ENCODE results near the gene ETDA.
"Not testable (repeated sequence)": the region's sequence is repeated elsewhere in the genome, so short reads cannot be mapped to it uniquely, and the experiment has no call there.

ETDA gene

GRCh38 chrX:135252011-135252518, at the start of gene ETDA:
Gene ETDA, plus strand, starts transcription at chrX:135252061. Its CDS starts 1,216 bp downstream, at chrX:135253277.
- not testable (repeated sequence) for DNase-seq (ENCODE audit: low read depth)

- DNase-seq (ENCODE audit: low read depth) = not testable (repeated sequence)
Measured at GRCh38 chrX:135206427-135206826, 45.4 kb upstream of the ETDA start.

DNA sequence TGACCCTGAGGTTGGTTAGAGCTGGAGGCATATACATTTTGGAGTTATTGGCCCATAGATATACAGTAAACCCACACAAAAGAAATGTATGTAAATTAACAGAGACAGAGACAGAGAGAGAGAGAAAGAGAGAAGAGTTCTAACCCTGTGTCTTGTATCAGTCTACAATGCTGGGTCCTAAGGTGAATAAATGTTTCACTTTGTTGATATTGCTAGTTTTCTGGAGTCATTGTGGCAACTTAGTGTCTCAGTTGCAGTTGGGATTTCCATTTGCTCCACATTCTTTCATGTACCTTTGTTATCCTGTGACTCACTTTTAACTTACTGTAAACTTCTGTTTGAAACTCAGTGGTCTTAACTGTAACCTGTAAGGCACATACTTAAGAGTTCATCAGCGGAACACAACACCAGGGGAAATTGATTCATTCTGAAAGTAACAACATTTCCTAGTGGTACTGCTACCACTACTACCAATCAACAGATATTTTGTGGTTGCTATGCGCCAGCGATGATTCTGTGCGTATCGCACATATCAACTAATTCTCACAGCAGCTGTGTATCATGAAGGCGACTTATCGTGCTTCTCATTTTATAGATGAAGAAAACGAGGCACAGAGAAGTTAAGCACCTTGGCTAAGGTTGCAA, 38.5 kb upstream of the ETDA start:
- no peak for DNase-seq (ENCODE audit: low read depth)

DNA sequence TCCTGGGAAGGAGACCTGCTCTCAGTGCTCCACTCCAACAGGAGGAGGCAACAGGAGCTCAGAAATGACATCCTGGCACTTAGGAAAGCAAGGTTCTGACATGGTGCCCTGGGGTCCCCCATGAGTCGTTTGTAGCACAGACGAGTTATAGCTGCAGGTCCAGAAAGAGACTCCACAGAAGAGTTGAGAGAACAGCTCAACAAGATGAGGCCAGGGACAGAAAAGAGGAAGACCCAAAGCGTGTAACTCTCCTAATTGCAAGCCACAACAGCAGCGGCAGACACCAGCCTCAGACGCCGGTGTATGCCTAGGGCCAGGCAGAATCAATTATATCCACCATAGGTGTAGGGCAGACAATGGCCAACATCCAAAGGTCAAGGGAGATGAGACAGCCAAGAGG, 5.9 kb upstream of the ETDA start:
- DNase-seq (ENCODE audit: low read depth) = not testable (repeated sequence)

DNA sequence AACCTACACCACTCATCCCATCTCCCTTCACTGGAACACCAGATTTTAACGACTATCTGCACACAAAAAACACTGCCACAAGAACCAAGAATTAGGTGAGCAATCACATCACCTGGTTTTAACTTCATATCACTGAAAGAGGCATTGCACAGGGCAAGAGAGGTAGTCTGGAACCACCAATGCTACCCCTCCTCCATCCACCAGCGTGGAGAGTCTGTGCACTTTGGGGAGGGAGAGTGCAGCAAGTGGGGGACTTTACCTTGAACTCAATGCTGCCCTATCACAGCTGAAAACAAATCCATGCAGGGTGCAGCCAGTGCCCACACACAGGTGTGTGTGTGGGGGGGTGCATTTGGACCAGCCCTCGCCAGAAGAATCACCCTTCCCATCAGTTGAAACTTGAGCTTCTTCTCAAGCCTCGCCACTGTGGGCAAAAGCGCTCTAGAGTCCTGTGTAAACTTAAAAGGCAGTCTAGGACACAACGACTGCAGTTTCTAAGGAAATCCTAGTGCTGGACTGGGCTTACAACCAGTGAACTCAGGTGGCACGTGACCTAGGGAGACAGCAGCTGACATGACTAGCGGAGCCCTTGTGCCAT, 4.3 kb downstream of the ETDA start:
- not testable (repeated sequence) for DNase-seq (ENCODE audit: low read depth)

DNA sequence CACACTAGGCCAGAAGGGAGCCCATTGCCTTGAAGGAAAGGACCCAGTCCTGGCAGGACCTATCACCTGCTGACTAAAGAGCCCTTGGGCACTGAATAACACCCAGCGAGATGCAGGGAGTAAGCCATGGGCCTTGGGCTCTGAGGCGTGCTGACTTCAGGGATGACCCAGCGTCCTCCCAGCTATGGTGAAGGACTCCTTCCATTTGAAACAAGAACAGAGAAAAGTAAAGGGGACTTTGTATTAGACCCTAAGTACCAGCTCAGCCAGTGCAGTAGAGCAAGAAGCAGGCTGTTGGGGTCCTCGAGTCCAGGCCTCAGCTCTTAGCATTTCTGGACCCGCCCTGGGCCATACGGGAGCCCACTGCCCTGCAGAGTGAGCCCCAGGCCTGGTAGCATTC, 5.1 kb downstream of the ETDA start:
- no peak for DNase-seq (ENCODE audit: low read depth)

DNA sequence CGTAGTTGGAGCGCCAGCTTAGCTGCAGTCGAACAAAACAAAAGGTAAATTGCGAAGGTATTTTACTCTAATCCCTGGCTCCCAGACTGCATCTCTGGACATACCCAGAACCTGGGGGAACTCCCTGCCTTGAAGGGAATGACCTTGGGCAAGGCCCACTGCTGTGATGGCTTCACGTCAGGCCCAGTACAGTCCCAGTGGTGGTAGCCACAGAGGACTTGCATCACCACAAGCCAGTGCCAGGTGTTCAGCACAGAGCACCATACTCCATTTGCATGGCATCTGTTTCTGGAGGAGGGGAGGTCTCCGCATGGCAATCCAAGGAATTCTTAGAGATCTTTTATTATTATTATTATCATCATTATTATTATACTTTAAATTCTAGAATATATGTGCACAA, 5.6 kb downstream of the ETDA start:
- DNase-seq (ENCODE audit: low read depth) = no peak

- not testable (repeated sequence) for DNase-seq (ENCODE audit: low read depth)
Measured at GRCh38 chrX:135260976-135261375, 9.1 kb downstream of the ETDA start.

GRCh38 chrX:135263376-135263775, 11.5 kb downstream of the ETDA start:
- not testable (repeated sequence) for DNase-seq (ENCODE audit: low read depth)

DNA sequence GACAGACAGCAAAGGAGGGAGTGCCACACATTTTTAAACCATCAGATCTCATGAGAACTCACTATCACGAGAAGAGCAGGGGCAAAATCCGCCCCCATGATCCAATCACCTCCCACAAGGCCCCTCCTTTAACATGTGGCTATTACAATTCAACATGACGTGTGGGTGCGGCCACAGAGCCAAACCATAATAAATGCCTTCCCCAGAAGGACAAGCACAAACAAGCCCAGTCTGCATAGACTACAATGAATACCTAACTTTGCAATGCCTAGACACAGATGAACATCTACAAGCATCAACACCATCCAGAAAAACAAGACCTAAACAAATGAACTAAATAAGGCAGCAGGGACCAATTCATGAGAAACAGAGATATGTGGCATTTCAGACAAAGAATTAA, 12.3 kb downstream of the ETDA start:
- DNase-seq (ENCODE audit: low read depth) = no peak

GRCh38 chrX:135273162-135273561, 21.3 kb downstream of the ETDA start:
- no peak for DNase-seq (ENCODE audit: low read depth)

GRCh38 chrX:135275973-135276372, 24.1 kb downstream of the ETDA start:
- DNase-seq (ENCODE audit: low read depth) = no peak

GRCh38 chrX:135287266-135287823, 35.5 kb downstream of the ETDA start:
- DNase-seq (ENCODE audit: low read depth) = no peak

- DNase-seq (ENCODE audit: low read depth) = no peak
Measured at GRCh38 chrX:135295238-135295943, 43.5 kb downstream of the ETDA start.

GRCh38 chrX:135295944-135296305, 44.1 kb downstream of the ETDA start:
- no peak for DNase-seq (ENCODE audit: low read depth)

- no peak for DNase-seq (ENCODE audit: low read depth)
Measured at GRCh38 chrX:135302269-135302873, 50.5 kb downstream of the ETDA start.
